ENCODE data around the gene CNTF.

DNA sequence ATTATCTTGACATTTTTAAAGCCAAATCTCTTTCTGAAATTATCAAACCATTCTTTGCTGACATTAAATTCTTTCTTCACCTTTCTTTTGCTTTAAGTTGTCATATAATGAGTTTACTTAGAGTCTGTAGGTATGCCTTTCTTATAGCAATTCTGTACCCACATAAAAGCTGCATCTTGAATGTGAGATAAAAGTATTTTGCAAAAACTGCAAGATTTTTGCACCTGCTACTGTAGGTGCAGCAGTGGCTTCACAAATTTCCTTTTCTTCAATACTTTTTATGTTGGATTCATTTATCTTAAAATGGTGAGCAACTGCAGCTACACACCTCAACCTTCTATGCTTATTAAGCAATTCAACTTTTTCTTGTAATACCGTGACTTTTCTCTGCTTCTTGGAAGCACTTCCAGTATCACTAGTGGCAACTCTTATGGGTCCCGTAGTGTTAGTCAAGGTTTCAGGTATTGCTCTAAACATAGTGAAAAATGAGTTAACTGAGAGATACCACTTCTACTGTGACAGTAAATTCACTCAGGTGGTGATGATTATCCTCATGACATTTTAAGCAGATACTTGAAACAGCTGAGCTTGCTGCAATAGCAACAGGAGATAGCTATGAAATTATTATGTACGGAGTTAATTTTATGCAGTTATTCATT lies 24.9 kb upstream of the CNTF start:
- TF ChIP-seq POLR2A (IDR thresholded peaks at IDR 0.05; ENCODE audit: low read depth, low read length), result no peak
- no peak for TF ChIP-seq POLR2AphosphoS5 (IDR thresholded peaks at IDR 0.05; ENCODE audit: low read depth, low read length)

Data from GM12892 (cell line).